ENCODE measurements around the gene TCF7. TPM values are rescaled to one million over a fixed set of nuclear protein-coding genes. Genes with fewer than 3 reads are reported as not detected.
A peak's percentile ranks its signal among the peaks of the same experiment; 100 is the strongest.

TCF7 gene
- total RNA-seq, 2 experiments from 2014 or later: 93.4 to 97.8 TPM

GRCh38 chr5:134091626-134092121 lies 22.8 kb upstream of the TCF7 start:
- no peak overlapping the region for H3K4me3 Mint-ChIP-seq
- ATAC-seq (no peak), DNase-seq (no peak)
- ChIA-PET POLR2A (interaction anchor here (1.2 to 1.8 kb wide), 2 partner anchors 9 to 38 kb away, joined by 4 to 7 read pairs; no protein-coding TSS in a partner anchor), CTCF (interaction anchor here (1.0 to 12.9 kb wide), 4 partner anchors 10 to 55 kb away, joined by 3 to 111 read pairs (median 20); no protein-coding TSS in a partner anchor)
- H3K27ac Mint-ChIP-seq: peak overlapping the region; percentile 86
- H3K9me3 Mint-ChIP-seq (ENCODE audit: insufficient read depth): no peaks in the 10 kb centered on the region
- H3K27me3 Mint-ChIP-seq (ENCODE audit: low read depth): peaks cover 4% of the 10 kb centered on the region
- H3K36me3 Mint-ChIP-seq (ENCODE audit: low read depth): no peaks in the 10 kb centered on the region
- H3K4me1 Mint-ChIP-seq (ENCODE audit: low read depth): peaks cover 78% of the 10 kb centered on the region

GRCh38 chr5:134092875-134093274 lies 21.6 kb upstream of the TCF7 start:
- H3K4me1 Mint-ChIP-seq (ENCODE audit: low read depth): peaks cover 77% of the 10 kb centered on the region
- H3K27ac Mint-ChIP-seq: peak overlapping the region; percentile 18
- no peak for DNase-seq
- ChIA-PET POLR2A (interaction anchor here (1.7 kb wide), 1 partner anchor 10 kb away, joined by 4 read pairs; no protein-coding TSS in a partner anchor), CTCF (interaction anchor here (1.0 to 12.9 kb wide), 3 partner anchors 9 to 54 kb away, joined by 3 to 111 read pairs (median 12); no protein-coding TSS in a partner anchor)
- no peak overlapping the region for H3K4me3 Mint-ChIP-seq
- H3K27me3 Mint-ChIP-seq (ENCODE audit: low read depth): peaks cover 4% of the 10 kb centered on the region
- no peaks in the 10 kb centered on the region for H3K9me3 Mint-ChIP-seq (ENCODE audit: insufficient read depth)
- no peak for ATAC-seq
- no peaks in the 10 kb centered on the region for H3K36me3 Mint-ChIP-seq (ENCODE audit: low read depth)

- H3K4me1 Mint-ChIP-seq (ENCODE audit: low read depth): peaks cover 72% of the 10 kb centered on the region
- H3K36me3 Mint-ChIP-seq (ENCODE audit: low read depth): no peaks in the 10 kb centered on the region
- no peaks in the 10 kb centered on the region for H3K9me3 Mint-ChIP-seq (ENCODE audit: insufficient read depth)
- no peak for ATAC-seq
- H3K4me3 Mint-ChIP-seq: no peak overlapping the region
- POLR2A ChIA-PET: interaction anchor here (1.7 kb wide), 1 partner anchor 10 kb away, joined by 4 read pairs; no protein-coding TSS in a partner anchor
- no peak for DNase-seq
- H3K27me3 Mint-ChIP-seq (ENCODE audit: low read depth): peaks cover 4% of the 10 kb centered on the region
- peak overlapping the region; percentile 18 for H3K27ac Mint-ChIP-seq
- CTCF ChIA-PET: interaction anchor here (1.1 to 12.9 kb wide), 3 partner anchors 8 to 54 kb away, joined by 4 to 111 read pairs (median 12); no protein-coding TSS in a partner anchor
These were observed 21.1 kb upstream of the TCF7 start for GRCh38 chr5:134093351-134093750.

- Mint-ChIP-seq H3K9me3 (ENCODE audit: insufficient read depth) (no peaks in the 10 kb centered on the region), H3K4me1 (ENCODE audit: low read depth) (peaks cover 73% of the 10 kb centered on the region), H3K27me3 (ENCODE audit: low read depth) (peaks cover 2% of the 10 kb centered on the region), H3K36me3 (ENCODE audit: low read depth) (no peaks in the 10 kb centered on the region), H3K27ac (no peak overlapping the region), H3K4me3 (no peak overlapping the region)
- no peak for ATAC-seq
- ChIA-PET POLR2A (interaction anchor here (1.0 kb wide), 1 partner anchor 11 kb away, joined by 3 read pairs; no protein-coding TSS in a partner anchor), CTCF (no interaction called here)
- no peak for DNase-seq
These were observed 19.2 kb upstream of the TCF7 start for GRCh38 chr5:134095293-134095692.

- Mint-ChIP-seq H3K4me3 (no peak overlapping the region), H3K27ac (no peak overlapping the region), H3K4me1 (ENCODE audit: low read depth) (peaks cover 73% of the 10 kb centered on the region), H3K9me3 (ENCODE audit: insufficient read depth) (no peaks in the 10 kb centered on the region), H3K27me3 (ENCODE audit: low read depth) (peaks cover 2% of the 10 kb centered on the region), H3K36me3 (ENCODE audit: low read depth) (no peaks in the 10 kb centered on the region)
- ChIA-PET CTCF (no interaction called here), POLR2A (interaction anchor here (1.0 kb wide), 1 partner anchor 12 kb away, joined by 3 read pairs; no protein-coding TSS in a partner anchor)
- ATAC-seq (no peak), DNase-seq (no peak)
These were observed 18.4 kb upstream of the TCF7 start for GRCh38 chr5:134095887-134096589.

GRCh38 chr5:134097211-134097749 lies 17.2 kb upstream of the TCF7 start:
- no peaks in the 10 kb centered on the region for H3K9me3 Mint-ChIP-seq (ENCODE audit: insufficient read depth)
- H3K36me3 Mint-ChIP-seq (ENCODE audit: low read depth): no peaks in the 10 kb centered on the region
- peaks cover 2% of the 10 kb centered on the region for H3K27me3 Mint-ChIP-seq (ENCODE audit: low read depth)
- H3K4me3 Mint-ChIP-seq: no peak overlapping the region
- ChIA-PET CTCF (interaction anchor here (1.6 kb wide), 1 partner anchor 43 kb away, joined by 3 read pairs; no protein-coding TSS in a partner anchor), POLR2A (interaction anchor here (0.6 to 1.8 kb wide), 2 partner anchors 10 to 13 kb away, joined by 3 to 4 read pairs; no protein-coding TSS in a partner anchor)
- ATAC-seq (no peak), DNase-seq (no peak)
- peak overlapping the region; percentile 81 for H3K27ac Mint-ChIP-seq
- H3K4me1 Mint-ChIP-seq (ENCODE audit: low read depth): peaks cover 70% of the 10 kb centered on the region

- ATAC-seq (no peak), DNase-seq (no peak)
- H3K9me3 Mint-ChIP-seq (ENCODE audit: insufficient read depth): no peaks in the 10 kb centered on the region
- ChIA-PET CTCF (interaction anchor here (1.6 kb wide), 1 partner anchor 45 kb away, joined by 3 read pairs; no protein-coding TSS in a partner anchor), POLR2A (interaction anchor here (0.6 to 3.3 kb wide), 4 partner anchors 11 to 277 kb away, joined by 3 to 23 read pairs (median 7); no protein-coding TSS in a partner anchor)
- H3K36me3 Mint-ChIP-seq (ENCODE audit: low read depth): no peaks in the 10 kb centered on the region
- peaks cover 67% of the 10 kb centered on the region for H3K4me1 Mint-ChIP-seq (ENCODE audit: low read depth)
- peaks cover 2% of the 10 kb centered on the region for H3K27me3 Mint-ChIP-seq (ENCODE audit: low read depth)
- H3K27ac Mint-ChIP-seq: peak overlapping the region; percentile 30
- H3K4me3 Mint-ChIP-seq: no peak overlapping the region
These were observed 15.8 kb upstream of the TCF7 start for GRCh38 chr5:134098690-134099089.

GRCh38 chr5:134099288-134099872 lies 15.1 kb upstream of the TCF7 start:
- H3K36me3 Mint-ChIP-seq (ENCODE audit: low read depth): no peaks in the 10 kb centered on the region
- H3K4me3 Mint-ChIP-seq: no peak overlapping the region
- ATAC-seq: no peak
- H3K27me3 Mint-ChIP-seq (ENCODE audit: low read depth): peaks cover 2% of the 10 kb centered on the region
- H3K27ac Mint-ChIP-seq: peak overlapping the region; percentile 89
- ChIA-PET CTCF (interaction anchor here (1.4 to 4.4 kb wide), 9 partner anchors 12 to 127 kb away, joined by 3 to 111 read pairs (median 7); partner anchors contain the start of gene PPP2CA), POLR2A (interaction anchor here (0.6 to 3.4 kb wide), 11 partner anchors 11 to 276 kb away, joined by 3 to 27 read pairs (median 8); partner anchors contain the start of gene TCF7)
- peaks cover 69% of the 10 kb centered on the region for H3K4me1 Mint-ChIP-seq (ENCODE audit: low read depth)
- H3K9me3 Mint-ChIP-seq (ENCODE audit: insufficient read depth): no peaks in the 10 kb centered on the region
- no peak for DNase-seq

GRCh38 chr5:134099939-134100282 lies 14.6 kb upstream of the TCF7 start:
- ATAC-seq: no peak
- no peaks in the 10 kb centered on the region for H3K36me3 Mint-ChIP-seq (ENCODE audit: low read depth)
- DNase-seq: no peak
- ChIA-PET CTCF (interaction anchor here (0.7 to 4.4 kb wide), 18 partner anchors 9 to 130 kb away, joined by 3 to 111 read pairs (median 6); partner anchors contain the start of gene PPP2CA), POLR2A (interaction anchor here (0.7 to 3.4 kb wide), 16 partner anchors 9 to 77 kb away, joined by 3 to 27 read pairs (median 7); partner anchors contain the start of genes SKP1 and TCF7)
- peaks cover 2% of the 10 kb centered on the region for H3K27me3 Mint-ChIP-seq (ENCODE audit: low read depth)
- H3K4me1 Mint-ChIP-seq (ENCODE audit: low read depth): peaks cover 74% of the 10 kb centered on the region
- H3K4me3 Mint-ChIP-seq: no peak overlapping the region
- no peaks in the 10 kb centered on the region for H3K9me3 Mint-ChIP-seq (ENCODE audit: insufficient read depth)
- H3K27ac Mint-ChIP-seq: peak overlapping the region; percentile 89

GRCh38 chr5:134100283-134101091 lies 14.0 kb upstream of the TCF7 start:
- ATAC-seq (peak; percentile 84), DNase-seq (peak; percentile 85)
- ChIA-PET POLR2A (interaction anchor here (0.7 to 3.4 kb wide), 18 partner anchors 9 to 76 kb away, joined by 3 to 27 read pairs (median 7); partner anchors contain the start of genes SKP1 and TCF7), CTCF (interaction anchor here (0.7 to 4.4 kb wide), 19 partner anchors 9 to 131 kb away, joined by 3 to 111 read pairs (median 6); partner anchors contain the start of gene PPP2CA)
- Mint-ChIP-seq H3K27me3 (ENCODE audit: low read depth) (peaks cover 2% of the 10 kb centered on the region), H3K4me3 (peak overlapping the region; percentile 19), H3K4me1 (ENCODE audit: low read depth) (peaks cover 79% of the 10 kb centered on the region), H3K36me3 (ENCODE audit: low read depth) (no peaks in the 10 kb centered on the region), H3K27ac (peak overlapping the region; percentile 89), H3K9me3 (ENCODE audit: insufficient read depth) (no peaks in the 10 kb centered on the region)

Data from activated CD8-positive, alpha-beta T cell treated with anti-CD3 and anti-CD28 coated beads, Interleukin-2, amount 10 ng/mL, durations not matched to agents 7 days and 5 days (primary cell).